Fibroblast of villous mesenchyme (primary cell): ENCODE results near the gene ZNF205. TPM values are rescaled to one million over a fixed set of nuclear protein-coding genes. Genes with fewer than 3 reads are reported as not detected.

Experiments
- DNase-seq: peaks from one replicate; pipeline ENCODE4 v3.0.0-alpha.2; 2010; ENCODE audit warnings: low read depth
- H3K4me3 ChIP-seq: 2 replicates; pipeline ENCODE4 v1.5.1; 2011; ENCODE audit warnings: low read depth, mild to moderate bottlenecking, low read length
- CTCF ChIP-seq: IDR thresholded peaks from 2 replicates; pipeline ENCODE4 v1.5.1; 2012; ENCODE audit warnings: low read depth, mild to moderate bottlenecking, low read length; ENCODE audit not compliant: insufficient read depth
- total RNA-seq: library from RNA; depleted of rRNA; stranded (reverse); fragments of >200 nt; gene quantifications from 2 replicates; pipeline ENCODE4 v1.2.3, GENCODE V29; 2012

Gene ZNF205
- total RNA-seq, 1 donor: 14.2 TPM

- TF ChIP-seq CTCF: no peak
- no peak for DNase-seq
- no peak overlapping the region for H3K4me3 ChIP-seq
These were observed 28.4 kb downstream of the ZNF205 start for GRCh38 chr16:3140603-3141427.

- DNase-seq: no peak
- TF ChIP-seq CTCF: no peak
These were observed 29.5 kb downstream of the ZNF205 start for GRCh38 chr16:3141781-3142311.

GRCh38 chr16:3142327-3142726 is 29.9 kb downstream of the ZNF205 start:
- TF ChIP-seq CTCF: no peak
- H3K4me3 ChIP-seq: no peak overlapping the region
- DNase-seq: no peak

More at GRCh38 chr16:3141781-3142311, 29.5 kb downstream of the ZNF205 start:
- no peak overlapping the region for H3K4me3 ChIP-seq

- DNase-seq: no peak
- no peak overlapping the region for H3K4me3 ChIP-seq
- TF ChIP-seq CTCF: no peak
These were observed 30.4 kb downstream of the ZNF205 start for GRCh38 chr16:3142770-3143169.

- no peak for TF ChIP-seq CTCF
- H3K4me3 ChIP-seq: no peak overlapping the region
- DNase-seq: no peak
These were observed 30.8 kb downstream of the ZNF205 start for GRCh38 chr16:3143189-3143588.

GRCh38 chr16:3143598-3144320 is 31.4 kb downstream of the ZNF205 start:
- TF ChIP-seq CTCF: no peak
- no peak for DNase-seq
- H3K4me3 ChIP-seq: no peak overlapping the region
